Urinary bladder (tissue), 4 donors: Measurements from ENCODE around the gene SIGLEC9. TPM values are rescaled to one million over a fixed set of nuclear protein-coding genes. Genes with fewer than 3 reads are reported as not detected.

Experiments
- DNase-seq: peaks from one replicate; pipeline ENCODE4 v3.0.0-alpha.2; 2015; ENCODE audit errors: extremely low spot score
- H3K27ac ChIP-seq: one replicate; pipeline ENCODE4 v1.5.1; 2013; ENCODE audit warnings: low read depth, mild to moderate bottlenecking, moderate library complexity
- H3K36me3 ChIP-seq: one replicate; pipeline ENCODE4 v1.6.1; 2013; ENCODE audit warnings: mild to moderate bottlenecking, moderate library complexity; ENCODE audit not compliant: insufficient read depth
- H3K4me1 ChIP-seq: one replicate; pipeline ENCODE4 v1.6.1; 2013; ENCODE audit warnings: mild to moderate bottlenecking, moderate library complexity; ENCODE audit not compliant: insufficient read depth
- H3K4me3 ChIP-seq: one replicate; pipeline ENCODE4 v1.5.1; 2013; ENCODE audit warnings: low read depth, low read length
- WGBS: extraction: QIAGEN DNeasy Blood & Tissue Kit; methylation state at CpG from one replicate; pipeline ENCODE4 v1.1.7; 2013; 5-methylcytosine and 5-hydroxymethylcytosine counted together
- polyA plus RNA-seq: library from polyadenylated mRNA; stranded (reverse); fragments of 200-250 nt; gene quantifications from one replicate; pipeline ENCODE4 v1.2.3, GENCODE V29; 2013
- total RNA-seq: library from RNA; depleted of rRNA; stranded (reverse); fragments of >200 nt; gene quantifications from one replicate; pipeline ENCODE4 v1.2.3, GENCODE V29; 2014
- donor health status: healthy with polysubstance abuse.
- donor health status: healthy.

Gene SIGLEC9
- total RNA-seq (1.4 TPM), polyA plus RNA-seq (5.5 TPM)

- Histone ChIP-seq H3K4me3 (no peak within 1 kb of the TSS), H3K27ac (no peak within 1 kb of the TSS), H3K4me1 (no peaks in the 10 kb centered on the region), H3K36me3 (no peaks in the 10 kb centered on the region)
- no peak for DNase-seq
- WGBS, result 47% methylated on average over 14 of the region's 14 CpGs
Observed at GRCh38 chr19:51124729-51125128, at the start of gene SIGLEC9. SIGLEC9 (plus strand) TSS chr19:51124906; CDS start chr19:51124975, 69 bp downstream.

GRCh38 chr19:51075998-51076397, 48.7 kb upstream of the SIGLEC9 start:
- Histone ChIP-seq H3K4me1 (no peaks in the 10 kb centered on the region), H3K27ac (no peak overlapping the region), H3K36me3 (no peaks in the 10 kb centered on the region), H3K4me3 (no peak overlapping the region)
- 78% methylated on average over 5 of the region's 5 CpGs for WGBS
- no peak for DNase-seq

- no peak overlapping the region for H3K27ac ChIP-seq
- H3K4me3 ChIP-seq, result no peak overlapping the region
- no peaks in the 10 kb centered on the region for H3K4me1 ChIP-seq
- H3K36me3 ChIP-seq, result no peaks in the 10 kb centered on the region
- DNase-seq, result no peak
- WGBS, result 78% methylated on average over 14 of the region's 14 CpGs
Observed at GRCh38 chr19:51076631-51077213, 48.0 kb upstream of the SIGLEC9 start.

- Histone ChIP-seq H3K27ac (no peak overlapping the region), H3K4me3 (no peak overlapping the region), H3K4me1 (no peaks in the 10 kb centered on the region), H3K36me3 (no peaks in the 10 kb centered on the region)
- 71% methylated on average over 6 of the region's 6 CpGs for WGBS
- no peak for DNase-seq
Observed at GRCh38 chr19:51078104-51078503, 46.6 kb upstream of the SIGLEC9 start.

- WGBS, result 88% methylated on average over 6 of the region's 6 CpGs
- no peak overlapping the region for H3K27ac ChIP-seq
- DNase-seq, result no peak
- H3K36me3 ChIP-seq, result no peaks in the 10 kb centered on the region
- no peaks in the 10 kb centered on the region for H3K4me1 ChIP-seq
- H3K4me3 ChIP-seq, result no peak overlapping the region
Observed at GRCh38 chr19:51078731-51079130, 46.0 kb upstream of the SIGLEC9 start.

- Histone ChIP-seq H3K4me3 (no peak overlapping the region), H3K36me3 (no peaks in the 10 kb centered on the region), H3K27ac (no peak overlapping the region), H3K4me1 (no peaks in the 10 kb centered on the region)
- WGBS, result 75% methylated on average over 27 of the region's 27 CpGs
- no peak for DNase-seq
Observed at GRCh38 chr19:51079481-51080110, 45.1 kb upstream of the SIGLEC9 start.

- no peak overlapping the region for H3K4me3 ChIP-seq
- 85% methylated on average over 14 of the region's 14 CpGs for WGBS
- no peaks in the 10 kb centered on the region for H3K36me3 ChIP-seq
- no peaks in the 10 kb centered on the region for H3K4me1 ChIP-seq
- DNase-seq, result no peak
- no peak overlapping the region for H3K27ac ChIP-seq
Observed at GRCh38 chr19:51081476-51081875, 43.2 kb upstream of the SIGLEC9 start.

- H3K4me3 ChIP-seq, result no peak within 1 kb of the TSS
- no peak for DNase-seq
- WGBS, result 22% methylated on average over 7 of the region's 7 CpGs
Observed at GRCh38 chr19:51082611-51083010, 42.1 kb upstream of the SIGLEC9 start, which contains the start of gene KLK14. KLK14 (minus strand) TSS chr19:51082887; CDS start chr19:51082614, 273 bp downstream.

GRCh38 chr19:51083181-51083580, 41.5 kb upstream of the SIGLEC9 start:
- no peak for DNase-seq
- H3K27ac ChIP-seq, result no peak overlapping the region
- 30% methylated on average over 4 of the region's 4 CpGs for WGBS
- no peaks in the 10 kb centered on the region for H3K36me3 ChIP-seq
- no peak overlapping the region for H3K4me3 ChIP-seq
- H3K4me1 ChIP-seq, result no peaks in the 10 kb centered on the region

More at GRCh38 chr19:51082611-51083010, 42.1 kb upstream of the SIGLEC9 start, which contains the start of gene KLK14:
- no peak within 1 kb of the TSS for H3K27ac ChIP-seq
- H3K4me1 ChIP-seq, result no peaks in the 10 kb centered on the region
- H3K36me3 ChIP-seq, result no peaks in the 10 kb centered on the region

- Histone ChIP-seq H3K4me1 (no peaks in the 10 kb centered on the region), H3K4me3 (no peak overlapping the region), H3K36me3 (no peaks in the 10 kb centered on the region), H3K27ac (no peak overlapping the region)
- WGBS, result 75% methylated on average over 14 of the region's 14 CpGs
- DNase-seq, result no peak
Observed at GRCh38 chr19:51083783-51084182, 40.9 kb upstream of the SIGLEC9 start.

- Histone ChIP-seq H3K27ac (no peak overlapping the region), H3K36me3 (no peaks in the 10 kb centered on the region), H3K4me3 (no peak overlapping the region), H3K4me1 (no peaks in the 10 kb centered on the region)
- DNase-seq, result no peak
- WGBS, result 72% methylated on average over 7 of the region's 7 CpGs
Observed at GRCh38 chr19:51084505-51084904, 40.2 kb upstream of the SIGLEC9 start.

GRCh38 chr19:51086153-51086850, 38.4 kb upstream of the SIGLEC9 start:
- Histone ChIP-seq H3K36me3 (no peaks in the 10 kb centered on the region), H3K27ac (no peak overlapping the region), H3K4me1 (no peaks in the 10 kb centered on the region), H3K4me3 (no peak overlapping the region)
- DNase-seq, result no peak
- 79% methylated on average over 18 of the region's 18 CpGs for WGBS

- Histone ChIP-seq H3K4me1 (no peaks in the 10 kb centered on the region), H3K36me3 (no peaks in the 10 kb centered on the region), H3K4me3 (no peak overlapping the region), H3K27ac (no peak overlapping the region)
- DNase-seq, result no peak
- WGBS, result 84% methylated on average over 17 of the region's 17 CpGs
Observed at GRCh38 chr19:51089786-51090185, 34.9 kb upstream of the SIGLEC9 start.

GRCh38 chr19:51090471-51090870, 34.2 kb upstream of the SIGLEC9 start:
- Histone ChIP-seq H3K36me3 (no peaks in the 10 kb centered on the region), H3K4me3 (no peak overlapping the region), H3K4me1 (no peaks in the 10 kb centered on the region), H3K27ac (no peak overlapping the region)
- WGBS, result 59% methylated on average over 8 of the region's 8 CpGs
- DNase-seq, result no peak
